ENCODE measurements around the gene CHST3. TPM values are rescaled to one million over a fixed set of nuclear protein-coding genes. Genes with fewer than 3 reads are reported as not detected.

The CHST3 gene
- total RNA-seq, 1 donor = 58.3 TPM

- H3K4me3 ChIP-seq (ENCODE audit: low read depth, low read length) = no peak overlapping the region
- TF ChIP-seq CTCF (IDR thresholded peaks at IDR 0.05; ENCODE audit: insufficient read depth, low read depth, low read length) = no peak
- no peak for DNase-seq (ENCODE audit: low read depth)
These were observed 51.6 kb downstream of the CHST3 start for GRCh38 chr10:72015841-72016240.

- H3K4me3 ChIP-seq (ENCODE audit: low read depth, low read length) = no peak overlapping the region
- DNase-seq (ENCODE audit: low read depth) = no peak
- TF ChIP-seq CTCF (IDR thresholded peaks at IDR 0.05; ENCODE audit: insufficient read depth, low read depth, low read length) = no peak
These were observed 52.6 kb downstream of the CHST3 start for GRCh38 chr10:72016608-72017300.

GRCh38 chr10:72019085-72019876, 55.1 kb downstream of the CHST3 start:
- H3K4me3 ChIP-seq (ENCODE audit: low read depth, low read length) = no peak overlapping the region
- no peak for TF ChIP-seq CTCF (IDR thresholded peaks at IDR 0.05; ENCODE audit: insufficient read depth, low read depth, low read length)
- DNase-seq (ENCODE audit: low read depth) = no peak

GRCh38 chr10:72020914-72021809, 57.0 kb downstream of the CHST3 start:
- no peak overlapping the region for H3K4me3 ChIP-seq (ENCODE audit: low read depth, low read length)
- no peak for TF ChIP-seq CTCF (IDR thresholded peaks at IDR 0.05; ENCODE audit: insufficient read depth, low read depth, low read length)
- peak; percentile 40 for DNase-seq (ENCODE audit: low read depth)

- no peak for DNase-seq (ENCODE audit: low read depth)
- TF ChIP-seq CTCF (IDR thresholded peaks at IDR 0.05; ENCODE audit: insufficient read depth, low read depth, low read length) = no peak
- H3K4me3 ChIP-seq (ENCODE audit: low read depth, low read length) = no peak overlapping the region
These were observed 58.0 kb downstream of the CHST3 start for GRCh38 chr10:72022228-72022627.

GRCh38 chr10:72024596-72024995, 60.4 kb downstream of the CHST3 start:
- H3K4me3 ChIP-seq (ENCODE audit: low read depth, low read length) = no peak overlapping the region
- DNase-seq (ENCODE audit: low read depth) = no peak
- no peak for TF ChIP-seq CTCF (IDR thresholded peaks at IDR 0.05; ENCODE audit: insufficient read depth, low read depth, low read length)
